SU-DHL-6 (cell line): ENCODE measurements around the gene ITPR1.

Experiments
- H2AFZ ChIP-seq: fragments of 200-600 bp; sonication (generic); 2 replicates; pipeline ENCODE4 v1.6.1; 2014; ENCODE audit warnings: low read depth, mild to moderate bottlenecking, moderate library complexity, mixed read lengths, antibody characterized with exemption, low read length; ENCODE audit not compliant: severe bottlenecking
- H3F3A ChIP-seq: fragments of 200-600 bp; shearing (Covaris generic); 2 replicates; pipeline ENCODE4 v1.6.0; 2016; ENCODE audit warnings: antibody characterized with exemption, mild to moderate bottlenecking; ENCODE audit not compliant: insufficient read depth
- H3K27ac ChIP-seq: fragments of 200-600 bp; sonication (generic); 2 replicates; pipeline ENCODE4 v1.5.1; 2016; ENCODE audit warnings: low read depth, mild to moderate bottlenecking, low read length, moderate library complexity, mixed read lengths
- H3K27me3 ChIP-seq: fragments of 200-600 bp; sonication (generic), shearing (Covaris generic); 2 replicates; pipeline ENCODE4 v1.6.0; 2014; ENCODE audit warnings: mild to moderate bottlenecking, low read length
- H3K36me3 ChIP-seq: fragments of 200-600 bp; sonication (generic); 2 replicates; pipeline ENCODE4 v1.6.1; 2014; ENCODE audit warnings: mild to moderate bottlenecking, low read length, mixed read lengths
- H3K4me2 ChIP-seq: fragments of 300-600, 200-600 bp; shearing (Covaris generic), sonication (generic); 2 replicates; pipeline ENCODE4 v1.6.0; 2014; ENCODE audit warnings: low read length, low read depth, mild to moderate bottlenecking; ENCODE audit not compliant: poor library complexity, severe bottlenecking
- H3K4me3 ChIP-seq: fragments of 200-600 bp; sonication (generic); 2 replicates; pipeline ENCODE4 v1.5.1; 2014; ENCODE audit warnings: antibody characterized with exemption, low read length, mild to moderate bottlenecking, mixed read lengths; ENCODE audit not compliant: insufficient read depth, poor library complexity, severe bottlenecking
- H3K79me2 ChIP-seq: fragments of 200-600 bp; sonication (generic); 2 replicates; pipeline ENCODE4 v1.6.1; 2014; ENCODE audit warnings: mild to moderate bottlenecking, low read length, moderate library complexity; ENCODE audit not compliant: insufficient read depth
- H3K9ac ChIP-seq: fragments of 200-600 bp; sonication (generic); 2 replicates; pipeline ENCODE4 v1.7.0; 2014; ENCODE audit warnings: mild to moderate bottlenecking, low read length
- H3K9me2 ChIP-seq: fragments of 200-600 bp; sonication (generic); replicated peaks from 2 replicates; pipeline ENCODE4 v1.6.1; 2014; ENCODE audit warnings: low read length; ENCODE audit not compliant: insufficient read depth
- H3K9me3 ChIP-seq: fragments of 200-600 bp; sonication (generic); 2 replicates; pipeline ENCODE4 v1.6.1; 2014; ENCODE audit warnings: low read length, mixed read lengths; ENCODE audit not compliant: insufficient read depth
- H4K20me1 ChIP-seq: fragments of 200-600 bp; sonication (generic); 2 replicates; pipeline ENCODE4 v1.6.1; 2014; ENCODE audit warnings: low read depth, mild to moderate bottlenecking, antibody characterized with exemption, low read length, moderate library complexity, mixed read lengths
- EZH2phosphoT487 ChIP-seq: fragments of 200-600 bp; sonication (generic), shearing (Covaris generic); conservative IDR thresholded peaks from 2 replicates; pipeline ENCODE4 v1.6.1; 2018; ENCODE audit warnings: mild to moderate bottlenecking, antibody characterized with exemption, low read length, moderate library complexity, mixed read lengths
- TF ChIP-seq, protein P1 (sequence below): fragments of 200-600 bp; sonication (generic); IDR thresholded peaks from one replicate; pipeline ENCODE4 v1.5.1; 2017; ENCODE audit warnings: antibody characterized with exemption, mild to moderate bottlenecking, low read length, moderate library complexity; ENCODE audit not compliant: insufficient read depth, poor library complexity, severe bottlenecking

ITPR1 gene

DNA sequence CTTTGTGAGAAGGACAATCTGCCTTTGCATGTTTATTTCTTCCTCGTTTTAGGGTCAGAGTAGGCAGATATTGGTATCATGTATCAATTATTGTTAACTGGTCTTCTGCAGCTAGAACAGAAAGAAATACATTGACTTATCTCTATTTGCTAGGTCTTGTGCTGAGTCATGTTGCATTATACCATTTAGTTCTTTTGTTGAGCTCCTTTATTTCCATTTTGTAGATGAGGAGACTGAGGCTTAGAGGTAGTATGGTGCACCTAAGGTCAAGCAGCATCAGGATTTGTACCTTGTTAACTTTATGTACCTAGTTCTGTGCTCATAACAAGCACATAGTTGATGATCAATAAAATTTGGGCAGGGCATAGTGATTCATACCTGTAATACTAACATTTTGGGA lies 182.6 kb downstream of the ITPR1 start:
- TF ChIP-seq, protein P1, sequence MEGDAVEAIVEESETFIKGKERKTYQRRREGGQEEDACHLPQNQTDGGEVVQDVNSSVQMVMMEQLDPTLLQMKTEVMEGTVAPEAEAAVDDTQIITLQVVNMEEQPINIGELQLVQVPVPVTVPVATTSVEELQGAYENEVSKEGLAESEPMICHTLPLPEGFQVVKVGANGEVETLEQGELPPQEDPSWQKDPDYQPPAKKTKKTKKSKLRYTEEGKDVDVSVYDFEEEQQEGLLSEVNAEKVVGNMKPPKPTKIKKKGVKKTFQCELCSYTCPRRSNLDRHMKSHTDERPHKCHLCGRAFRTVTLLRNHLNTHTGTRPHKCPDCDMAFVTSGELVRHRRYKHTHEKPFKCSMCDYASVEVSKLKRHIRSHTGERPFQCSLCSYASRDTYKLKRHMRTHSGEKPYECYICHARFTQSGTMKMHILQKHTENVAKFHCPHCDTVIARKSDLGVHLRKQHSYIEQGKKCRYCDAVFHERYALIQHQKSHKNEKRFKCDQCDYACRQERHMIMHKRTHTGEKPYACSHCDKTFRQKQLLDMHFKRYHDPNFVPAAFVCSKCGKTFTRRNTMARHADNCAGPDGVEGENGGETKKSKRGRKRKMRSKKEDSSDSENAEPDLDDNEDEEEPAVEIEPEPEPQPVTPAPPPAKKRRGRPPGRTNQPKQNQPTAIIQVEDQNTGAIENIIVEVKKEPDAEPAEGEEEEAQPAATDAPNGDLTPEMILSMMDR = no peak
- TF ChIP-seq EZH2phosphoT487 = no peak
- H3K36me3 ChIP-seq = no peaks in the 10 kb centered on the region
- no peak overlapping the region for H3K4me2 ChIP-seq
- no peak overlapping the region for H3K27ac ChIP-seq
- H4K20me1 ChIP-seq = no peaks in the 10 kb centered on the region
- H2AFZ ChIP-seq = no peak overlapping the region
- no peak overlapping the region for H3K4me3 ChIP-seq
- H3K9me3 ChIP-seq = no peaks in the 10 kb centered on the region
- no peaks in the 10 kb centered on the region for H3K9me2 ChIP-seq
- H3K79me2 ChIP-seq = no peaks in the 10 kb centered on the region
- H3K9ac ChIP-seq = no peak overlapping the region
- H3K27me3 ChIP-seq = no peaks in the 10 kb centered on the region
- no peaks in the 10 kb centered on the region for H3F3A ChIP-seq

DNA sequence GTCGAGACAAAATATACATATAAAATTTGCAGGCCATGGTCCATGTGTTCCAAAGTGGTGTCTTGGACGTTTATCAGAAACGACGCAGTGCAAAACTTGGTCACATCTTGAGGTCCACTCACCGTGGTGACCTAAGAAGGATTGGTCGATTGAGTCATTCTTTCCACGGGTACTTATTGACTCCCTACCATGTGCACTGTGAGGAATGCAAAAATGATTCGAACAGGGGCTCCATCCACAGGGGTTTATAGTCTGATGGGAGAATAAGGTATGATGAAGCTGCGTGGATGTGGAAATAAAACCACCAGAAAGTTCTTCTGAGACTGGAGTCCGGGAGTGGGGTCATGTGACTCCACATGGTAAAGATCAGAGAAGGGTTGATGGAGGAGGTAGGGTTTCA lies 185.2 kb downstream of the ITPR1 start:
- H4K20me1 ChIP-seq = no peaks in the 10 kb centered on the region
- no peak overlapping the region for H3K27ac ChIP-seq
- H3K9ac ChIP-seq = no peak overlapping the region
- no peak overlapping the region for H3K4me2 ChIP-seq
- H3F3A ChIP-seq = no peaks in the 10 kb centered on the region
- H3K9me3 ChIP-seq = no peaks in the 10 kb centered on the region
- H3K4me3 ChIP-seq = no peak overlapping the region
- no peaks in the 10 kb centered on the region for H3K79me2 ChIP-seq
- H2AFZ ChIP-seq = no peak overlapping the region
- TF ChIP-seq, protein P1 = no peak
- TF ChIP-seq EZH2phosphoT487 = no peak
- no peaks in the 10 kb centered on the region for H3K27me3 ChIP-seq
- H3K9me2 ChIP-seq = no peaks in the 10 kb centered on the region
- no peaks in the 10 kb centered on the region for H3K36me3 ChIP-seq

DNA sequence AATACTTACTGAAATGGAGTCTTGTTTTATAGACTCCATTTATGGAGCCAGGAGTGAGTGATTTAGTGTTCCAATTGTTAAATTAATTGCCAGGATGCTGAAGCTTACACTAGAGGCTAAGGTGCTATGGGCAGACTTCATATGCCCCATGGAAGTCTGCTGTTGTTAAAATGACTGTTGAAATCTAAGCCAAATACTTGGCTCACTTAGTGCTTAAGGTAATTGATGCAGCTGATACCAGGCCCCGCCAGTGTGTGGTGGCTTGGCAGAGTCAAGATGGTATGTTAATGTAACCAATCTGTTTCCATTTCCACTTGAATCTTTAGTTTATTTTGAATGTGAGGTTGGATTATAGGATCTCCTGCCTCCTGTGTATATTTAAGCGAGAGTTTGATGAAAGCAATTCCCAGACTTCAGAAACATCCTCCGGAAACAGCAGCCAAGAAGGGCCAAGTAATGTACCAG lies 187.1 kb downstream of the ITPR1 start:
- H2AFZ ChIP-seq = no peak overlapping the region
- H3F3A ChIP-seq = no peaks in the 10 kb centered on the region
- no peak overlapping the region for H3K4me3 ChIP-seq
- H3K27ac ChIP-seq = no peak overlapping the region
- no peaks in the 10 kb centered on the region for H3K27me3 ChIP-seq
- no peaks in the 10 kb centered on the region for H3K9me3 ChIP-seq
- no peaks in the 10 kb centered on the region for H4K20me1 ChIP-seq
- no peak overlapping the region for H3K9ac ChIP-seq
- no peaks in the 10 kb centered on the region for H3K79me2 ChIP-seq
- H3K36me3 ChIP-seq = no peaks in the 10 kb centered on the region
- no peaks in the 10 kb centered on the region for H3K9me2 ChIP-seq
- TF ChIP-seq, protein P1 = no peak
- TF ChIP-seq EZH2phosphoT487 = no peak
- no peak overlapping the region for H3K4me2 ChIP-seq
